Measurements from ENCODE around the gene CTXN1.

Gene CTXN1

GRCh38 chr19:7913652-7914051, 12.3 kb downstream of the CTXN1 start:
- no peak for TF ChIP-seq CTCF (IDR thresholded peaks at IDR 0.05; ENCODE audit: borderline replicate concordance, control extremely low read depth, extremely low read depth, insufficient read depth, missing control alignments)
- no peak for DNase-seq (ENCODE audit: low spot score)
- in situ Hi-C loops (cut with MboI; ENCODE audit: low sequenced_read_pairs, unreplicated experiment): no loop called here

DNA sequence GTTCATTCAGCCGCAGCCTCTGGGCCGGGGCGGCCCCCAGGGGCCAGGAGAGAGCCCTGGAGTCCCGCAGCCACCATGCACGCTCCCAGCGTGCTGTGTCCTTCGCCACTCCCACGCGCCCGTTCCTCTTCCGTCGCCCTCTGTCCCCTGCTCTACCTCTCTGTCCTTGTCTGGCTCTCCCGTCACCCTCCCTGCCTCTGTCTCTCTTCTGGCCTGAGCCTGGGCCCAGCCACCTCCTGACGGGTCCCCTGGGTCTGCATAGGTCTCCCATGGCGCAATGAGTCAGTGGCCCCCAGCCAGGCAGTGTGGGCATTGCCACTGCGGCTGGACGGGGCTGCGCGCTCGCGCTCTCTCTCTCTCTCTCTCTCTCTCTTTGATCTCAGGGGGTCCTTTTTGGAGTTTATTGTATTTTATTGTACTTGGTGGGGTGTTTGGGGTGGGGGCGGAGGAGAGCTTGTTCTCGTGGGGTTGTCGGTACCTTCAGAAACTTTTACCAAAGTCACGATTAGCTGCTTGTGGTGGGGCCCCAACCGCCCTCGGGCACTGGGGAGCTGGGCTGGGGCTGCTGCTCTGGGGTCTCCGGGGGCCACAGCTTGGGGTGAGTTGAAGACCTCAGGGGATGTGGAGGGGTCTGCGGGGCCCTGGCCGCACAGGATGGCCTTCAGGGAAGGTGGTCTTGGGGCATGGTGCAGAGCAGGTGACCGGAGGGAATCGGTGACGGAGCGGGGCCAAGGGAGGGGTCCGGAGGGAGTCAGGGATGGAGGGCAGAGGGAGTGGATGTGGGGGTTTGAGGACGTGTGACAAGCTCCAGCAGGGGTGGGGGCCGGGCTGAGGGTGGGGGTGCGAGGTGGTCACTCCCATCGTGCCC, 13.0 kb downstream of the CTXN1 start:
- no peak for TF ChIP-seq CTCF (IDR thresholded peaks at IDR 0.05; ENCODE audit: borderline replicate concordance, control extremely low read depth, extremely low read depth, insufficient read depth, missing control alignments)
- no peak for DNase-seq (ENCODE audit: low spot score)
- in situ Hi-C loops (cut with MboI; ENCODE audit: low sequenced_read_pairs, unreplicated experiment): no loop called here

DNA sequence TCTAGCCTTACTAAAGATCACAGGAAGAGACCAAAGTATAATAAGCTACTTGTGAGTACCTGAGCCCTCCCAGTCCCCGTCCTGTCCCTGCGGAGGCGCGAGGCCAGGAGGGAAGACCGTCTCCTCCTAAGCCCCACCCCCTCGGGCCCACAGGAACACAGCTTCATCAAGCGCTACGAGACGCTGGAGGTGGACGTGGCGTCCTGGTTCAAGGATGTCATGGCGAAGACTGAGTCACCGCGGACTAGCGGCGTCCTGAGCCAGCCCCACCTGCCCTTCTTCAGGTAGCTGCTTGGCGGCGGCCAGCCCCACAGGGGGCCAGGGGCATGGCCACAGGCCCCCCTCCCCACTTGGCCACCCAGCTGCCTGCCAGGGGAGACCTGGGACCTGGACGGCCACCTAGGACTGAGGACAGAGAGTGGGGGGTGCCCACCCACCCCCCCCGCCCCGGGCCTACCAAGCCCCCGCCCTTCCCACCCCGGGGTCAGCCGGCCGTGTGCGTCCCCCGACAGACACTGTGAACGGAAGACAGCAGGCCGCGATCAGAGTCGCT, 13.7 kb downstream of the CTXN1 start:
- no peak for TF ChIP-seq CTCF (IDR thresholded peaks at IDR 0.05; ENCODE audit: borderline replicate concordance, control extremely low read depth, extremely low read depth, insufficient read depth, missing control alignments)
- DNase-seq (ENCODE audit: low spot score): no peak
- in situ Hi-C loops (cut with MboI; ENCODE audit: low sequenced_read_pairs, unreplicated experiment): no loop called here

- no peak for TF ChIP-seq CTCF (IDR thresholded peaks at IDR 0.05; ENCODE audit: borderline replicate concordance, control extremely low read depth, extremely low read depth, insufficient read depth, missing control alignments)
- no peak for DNase-seq (ENCODE audit: low spot score)
- in situ Hi-C loops (cut with MboI; ENCODE audit: low sequenced_read_pairs, unreplicated experiment): no loop called here
Observed at GRCh38 chr19:7911508-7912143, 14.3 kb downstream of the CTXN1 start.

- TF ChIP-seq CTCF (IDR thresholded peaks at IDR 0.05; ENCODE audit: borderline replicate concordance, control extremely low read depth, extremely low read depth, insufficient read depth, missing control alignments): no peak
- in situ Hi-C loops (cut with MboI; ENCODE audit: low sequenced_read_pairs, unreplicated experiment): no loop called here
- no peak for DNase-seq (ENCODE audit: low spot score)
Observed at GRCh38 chr19:7910321-7911161, 15.4 kb downstream of the CTXN1 start.

- TF ChIP-seq CTCF (IDR thresholded peaks at IDR 0.05; ENCODE audit: borderline replicate concordance, control extremely low read depth, extremely low read depth, insufficient read depth, missing control alignments): no peak
- in situ Hi-C loops (cut with MboI; ENCODE audit: low sequenced_read_pairs, unreplicated experiment): no loop called here
- no peak for DNase-seq (ENCODE audit: low spot score)
Observed at GRCh38 chr19:7909471-7910067, 16.4 kb downstream of the CTXN1 start.

All from GM13976 (cell line).